ENCODE data around the gene OXGR1.

GRCh38 chr13:97000295-97000925, 6.1 kb upstream of the OXGR1 start:
- TF ChIP-seq GATA2 (IDR thresholded peaks at IDR 0.05; ENCODE audit: low read depth, low read length), result no peak
- TF ChIP-seq GATA3 (IDR thresholded peaks at IDR 0.05; ENCODE audit: low read depth, low read length), result no peak

All from SH-SY5Y (cell line).